CD14-positive monocyte (primary cell): ENCODE results near the gene FAAP100. TPM values are rescaled to one million over a fixed set of nuclear protein-coding genes. Genes with fewer than 3 reads are reported as not detected.

ENCODE experiments used
- DNase-seq, 3 donors: peaks; one replicate each; pipeline ENCODE4 v3.0.0-alpha.2; 2011 to 2022
- H2AFZ ChIP-seq: 2 replicates; pipeline ENCODE4 v1.6.0; 2012; ENCODE audit warnings: mild to moderate bottlenecking, low read depth, low read length, inconsistent platforms; ENCODE audit not compliant: insufficient read depth, poor library complexity, severe bottlenecking
- H3K27ac ChIP-seq, 2 donors: 1 replicate in 1 of 2; 2 replicates in 1 of 2; pipeline ENCODE4 v1.5.1; 2012 to 2013; ENCODE audit warnings: low read length in 2 of 2, control low read depth in 1 of 2, inconsistent platforms in 1 of 2, low read depth in 1 of 2, mild to moderate bottlenecking in 1 of 2
- H3K27me3 ChIP-seq, 2 donors: one replicate each; pipeline versions ENCODE4 v1.6.0 to v1.6.1; 2011 to 2013; ENCODE audit warnings: low read length in 2 of 2; ENCODE audit not compliant: control insufficient read depth in 2 of 2, insufficient read depth in 2 of 2
- H3K36me3 ChIP-seq, 2 donors: replicated peaks in 1 of 2; 1 replicate in 1 of 2; 2 replicates in 1 of 2; pipeline versions ENCODE4 v1.5.1 to v1.6.1; 2012 to 2013; ENCODE audit warnings: low read length in 2 of 2, control low read depth in 1 of 2, inconsistent platforms in 1 of 2, mild to moderate bottlenecking in 1 of 2; ENCODE audit not compliant: insufficient read depth in 2 of 2, control insufficient read depth in 1 of 2
- H3K4me1 ChIP-seq, 2 donors: 1 replicate in 1 of 2; 2 replicates in 1 of 2; pipeline versions ENCODE4 v1.5.1 to v1.6.1; 2012 to 2013; ENCODE audit warnings: low read length in 2 of 2, control low read depth in 1 of 2, inconsistent platforms in 1 of 2, mild to moderate bottlenecking in 1 of 2, moderate library complexity in 1 of 2; ENCODE audit not compliant: insufficient read depth in 2 of 2, control insufficient read depth in 1 of 2
- H3K4me2 ChIP-seq: replicated peaks from 2 replicates; pipeline ENCODE3; 2012; ENCODE audit warnings: low read length, moderate library complexity, mild to moderate bottlenecking; ENCODE audit not compliant: poor library complexity, severe bottlenecking; ENCODE audit errors: extremely low read depth
- H3K4me3 ChIP-seq, 3 experiments: fragments of 200-600 bp in 1 of 3; sonication (generic) in 1 of 3; replicated peaks in 1 of 3; 1 replicate in 2 of 3; 2 replicates in 1 of 3; pipeline ENCODE4 v1.5.1; 2011 to 2013; ENCODE audit warnings: low read length in 3 of 3, mild to moderate bottlenecking in 3 of 3, control low read depth in 2 of 3, low read depth in 2 of 3, inconsistent platforms in 1 of 3, moderate library complexity in 1 of 3
- H3K79me2 ChIP-seq: 2 replicates; pipeline ENCODE4 v1.6.0; 2012; ENCODE audit warnings: mild to moderate bottlenecking, control low read depth, inconsistent platforms, low read length, moderate library complexity; ENCODE audit not compliant: insufficient read depth
- H3K9ac ChIP-seq: 2 replicates; pipeline ENCODE4 v1.6.0; 2017; ENCODE audit warnings: low read length, mild to moderate bottlenecking; ENCODE audit not compliant: insufficient read depth, poor library complexity, severe bottlenecking
- H3K9me3 ChIP-seq, 2 donors: replicated peaks in 1 of 2; 1 replicate in 1 of 2; 2 replicates in 1 of 2; pipeline versions ENCODE4 v1.5.1 to v1.6.1; 2012 to 2013; ENCODE audit warnings: low read length in 2 of 2, control low read depth in 1 of 2; ENCODE audit not compliant: control insufficient read depth in 1 of 2, insufficient read depth in 1 of 2
- H4K20me1 ChIP-seq: 2 replicates; pipeline ENCODE4 v1.6.0; 2012; ENCODE audit warnings: mild to moderate bottlenecking, low read length, control low read depth, moderate library complexity; ENCODE audit not compliant: insufficient read depth
- H3K27ac Mint-ChIP-seq, 7 donors: one replicate each; pipeline ENCODE4 v1.8.0; 2020; ENCODE audit warnings: mild to moderate bottlenecking in 7 of 7, mixed read lengths in 7 of 7, moderate library complexity in 6 of 7, inconsistent platforms in 2 of 7
- H3K27me3 Mint-ChIP-seq, 3 donors: one replicate each; pipeline ENCODE4 v1.8.0; 2021 to 2022; ENCODE audit warnings: low read depth in 3 of 3, mild to moderate bottlenecking in 3 of 3, mixed read lengths in 3 of 3, moderate library complexity in 3 of 3, inconsistent platforms in 1 of 3
- H3K36me3 Mint-ChIP-seq, 2 donors: one replicate each; pipeline ENCODE4 v1.8.0; 2020; ENCODE audit warnings: mixed read lengths in 2 of 2, inconsistent platforms in 1 of 2, mild to moderate bottlenecking in 1 of 2
- H3K4me1 Mint-ChIP-seq: one replicate; pipeline ENCODE4 v1.8.0; 2020; ENCODE audit warnings: mild to moderate bottlenecking, mixed read lengths
- H3K4me3 Mint-ChIP-seq, 2 donors: one replicate each; pipeline ENCODE4 v1.8.0; 2020; ENCODE audit warnings: mild to moderate bottlenecking in 2 of 2, mixed read lengths in 2 of 2, moderate library complexity in 1 of 2
- H3K9me3 Mint-ChIP-seq, 7 donors: one replicate each; pipeline ENCODE4 v1.8.0; 2020 to 2022; ENCODE audit warnings: mixed read lengths in 7 of 7, mild to moderate bottlenecking in 6 of 7, moderate library complexity in 6 of 7, inconsistent platforms in 2 of 7
- CTCF ChIP-seq: fragments of 200-600 bp; IDR thresholded peaks from one replicate; pipeline ENCODE4 v1.8.0; 2022; ENCODE audit warnings: antibody characterized with exemption, mild to moderate bottlenecking
- WGBS: methylation state at CpG from one replicate; pipeline ENCODE4 v1.1.5; 2013; ENCODE audit warnings: missing lambda C conversion rate; ENCODE audit not compliant: insufficient coverage; 5-methylcytosine and 5-hydroxymethylcytosine counted together
- intact Hi-C, 2 donors: fragments of 100-400 bp; cut with micrococcal nuclease; formaldehyde crosslinking; loops; one replicate each; pipeline versions ENCODE4 v1.15.0 to v1.15.1; 2023
- polyA plus RNA-seq, 3 donors: library from polyadenylated mRNA; depleted of rRNA in 1 of 3; unstranded in 2 of 3; stranded (reverse) in 1 of 3; fragments of 300-500 nt in 2 of 3; fragments of >200 nt in 1 of 3; fragmentation: Illumina TruSeq in 2 of 3; gene quantifications; 1 replicate in 2 of 3; 2 replicates in 1 of 3; pipeline ENCODE4 v1.2.3, GENCODE V29; 2012 to 2021

The FAAP100 gene
- polyA plus RNA-seq, 3 donors: 10.3 to 37.6 (median 13.9) TPM

GRCh38 chr17:81567191-81567590, 15.0 kb upstream of the FAAP100 start:
- Mint-ChIP-seq H3K27me3 (peaks cover 0 to 2% (median 0%) of the 10 kb centered on the region in 3 donors), H3K4me3 (no peak overlapping the region), H3K9me3 (peaks cover 0 to 3% (median 0%) of the 10 kb centered on the region in 7 donors), H3K4me1 (peaks cover 54% of the 10 kb centered on the region), H3K36me3 (peaks cover 64 to 83% of the 10 kb centered on the region in 2 donors), H3K27ac (peak overlapping the region in 5 of 7 donors; percentile 12 to 84 (median 25))
- intact Hi-C loops: no loop called here
- Histone ChIP-seq H3K36me3 (peaks cover 52 to 73% of the 10 kb centered on the region in 2 donors), H3K79me2 (peaks cover 31% of the 10 kb centered on the region), H3K9me3 (no peaks in the 10 kb centered on the region), H4K20me1 (no peaks in the 10 kb centered on the region), H3K27me3 (no peaks in the 10 kb centered on the region), H3K27ac (peak overlapping the region in 1 of 2 donors; percentile 94), H3K4me3 (no peak overlapping the region), H2AFZ (no peak overlapping the region), H3K4me1 (peaks cover 54 to 56% of the 10 kb centered on the region in 2 donors), H3K9ac (no peak overlapping the region), H3K4me2 (no peak overlapping the region)
- 32% methylated on average over 4 of the region's 4 CpGs for WGBS
- no peak for TF ChIP-seq CTCF
- no peak for DNase-seq

GRCh38 chr17:81566461-81567126, 14.4 kb upstream of the FAAP100 start:
- H3K27me3 ChIP-seq: no peaks in the 10 kb centered on the region
- no peak overlapping the region for H2AFZ ChIP-seq
- no peaks in the 10 kb centered on the region for H3K9me3 ChIP-seq
- peaks cover 49 to 69% of the 10 kb centered on the region in 2 donors for H3K36me3 ChIP-seq
- Mint-ChIP-seq H3K27me3 (peaks cover 0 to 2% (median 0%) of the 10 kb centered on the region in 3 donors), H3K4me3 (peak overlapping the region; percentile 30 to 45), H3K27ac (peak overlapping the region; percentile 12 to 84 (median 62)), H3K9me3 (peaks cover 0 to 3% (median 0%) of the 10 kb centered on the region in 7 donors), H3K4me1 (peaks cover 58% of the 10 kb centered on the region), H3K36me3 (peaks cover 62 to 82% of the 10 kb centered on the region in 2 donors)
- WGBS: 2% methylated on average over 6 of the region's 8 CpGs
- H3K4me3 ChIP-seq: peak overlapping the region in 1 of 3 experiments; percentile 40
- intact Hi-C loops: no loop called here
- TF ChIP-seq CTCF: no peak
- no peaks in the 10 kb centered on the region for H4K20me1 ChIP-seq
- H3K9ac ChIP-seq: no peak overlapping the region
- DNase-seq: no peak
- peaks cover 34% of the 10 kb centered on the region for H3K79me2 ChIP-seq
- H3K27ac ChIP-seq: peak overlapping the region; percentile 31 to 94
- H3K4me1 ChIP-seq: peaks cover 60 to 62% of the 10 kb centered on the region in 2 donors
- H3K4me2 ChIP-seq: peak overlapping the region; percentile 24
